Neural cell (in vitro differentiated cells): Measurements from ENCODE around the gene LYSMD3. TPM values are rescaled to one million over a fixed set of nuclear protein-coding genes. Genes with fewer than 3 reads are reported as not detected.
A peak's percentile ranks its signal among the peaks of the same experiment; 100 is the strongest.

ENCODE experiments used
- H2AFZ ChIP-seq: fragments of 200-600, 300-800 bp; sonication (generic), shearing (Covaris generic); 2 replicates; pipeline ENCODE4 v1.6.0; 2014; ENCODE audit warnings: low read depth, mild to moderate bottlenecking, antibody characterized with exemption, low read length, moderate library complexity
- H3F3A ChIP-seq: fragments of 200-600 bp; shearing (Covaris generic); 2 replicates; pipeline ENCODE4 v1.6.1; 2016; ENCODE audit warnings: mild to moderate bottlenecking, moderate library complexity, mixed read lengths, antibody characterized with exemption, low read length; ENCODE audit not compliant: insufficient read depth, poor library complexity, severe bottlenecking
- H3K27ac ChIP-seq: fragments of 200-600, 300-800 bp; sonication (generic), shearing (Covaris generic); 2 replicates; pipeline ENCODE4 v1.5.1; 2014; ENCODE audit warnings: mild to moderate bottlenecking, low read length, moderate library complexity
- H3K27me3 ChIP-seq: fragments of 300-800, 200-600 bp; sonication (generic), shearing (Covaris generic); 2 replicates; pipeline ENCODE4 v1.6.0; 2014; ENCODE audit warnings: mild to moderate bottlenecking, low read depth, low read length, moderate library complexity; ENCODE audit not compliant: insufficient read depth
- H3K36me3 ChIP-seq: fragments of 300-800, 200-600 bp; sonication (generic), shearing (Covaris generic); 2 replicates; pipeline ENCODE4 v1.5.1; 2014; ENCODE audit warnings: mild to moderate bottlenecking, antibody characterized with exemption, low read length, moderate library complexity; ENCODE audit not compliant: insufficient read depth
- H3K4me2 ChIP-seq: fragments of 300-800, 200-600 bp; sonication (generic), shearing (Covaris generic); 2 replicates; pipeline ENCODE4 v1.6.0; 2014; ENCODE audit warnings: mild to moderate bottlenecking, low read length
- H3K4me3 ChIP-seq: fragments of 300-800, 200-600 bp; sonication (generic), shearing (Covaris generic); 2 replicates; pipeline ENCODE4 v1.5.1; 2014; ENCODE audit warnings: mild to moderate bottlenecking, low read length, moderate library complexity
- H3K79me2 ChIP-seq: fragments of 200-600 bp; shearing (Covaris generic); replicated peaks from 2 replicates; pipeline ENCODE4 v1.6.0; 2014; ENCODE audit warnings: mild to moderate bottlenecking, low read length, moderate library complexity; ENCODE audit not compliant: insufficient read depth
- H3K9ac ChIP-seq: fragments of 300-800, 200-600 bp; sonication (generic), shearing (Covaris generic); 2 replicates; pipeline ENCODE4 v1.6.1; 2016; ENCODE audit warnings: mild to moderate bottlenecking, low read length, mixed read lengths
- H3K9me2 ChIP-seq: fragments of 200-600 bp; shearing (Covaris generic); 2 replicates; pipeline ENCODE4 v1.6.1; 2016; ENCODE audit warnings: mild to moderate bottlenecking, low read length, mixed read lengths; ENCODE audit not compliant: insufficient read depth
- H3K9me3 ChIP-seq: fragments of 200-600, 300-800 bp; sonication (generic), shearing (Covaris generic); 2 replicates; pipeline ENCODE4 v1.6.1; 2016; ENCODE audit warnings: mild to moderate bottlenecking, mixed run types, low read length, moderate library complexity, mixed read lengths
- H4K20me1 ChIP-seq: fragments of 200-600 bp; shearing (Covaris generic); 2 replicates; pipeline ENCODE4 v1.6.1; 2016; ENCODE audit warnings: mild to moderate bottlenecking, mixed run types; ENCODE audit not compliant: insufficient read depth
- EP300 ChIP-seq: fragments of 450-650 bp; conservative IDR thresholded peaks from 2 replicates; pipeline ENCODE4 v1.6.1; 2014; ENCODE audit warnings: antibody characterized with exemption, mild to moderate bottlenecking, moderate library complexity; ENCODE audit not compliant: poor library complexity, severe bottlenecking
- EZH2 ChIP-seq: fragments of 200-600, 300-800 bp; shearing (Covaris generic), sonication (generic); IDR thresholded peaks from 2 replicates; pipeline ENCODE4 v1.6.1; 2014; ENCODE audit warnings: antibody characterized with exemption, low read length, borderline replicate concordance, mild to moderate bottlenecking; ENCODE audit not compliant: insufficient read depth, poor library complexity, severe bottlenecking
- MXI1 ChIP-seq: fragments of 450-650 bp; conservative IDR thresholded peaks from 2 replicates; pipeline ENCODE4 v1.6.1; 2014; ENCODE audit warnings: antibody characterized with exemption, mild to moderate bottlenecking; ENCODE audit not compliant: poor library complexity, severe bottlenecking
- POLR2AphosphoS5 ChIP-seq: IDR thresholded peaks from 2 replicates; pipeline ENCODE4 v1.6.1; 2012
- RAD21 ChIP-seq: fragments of 450-650 bp; conservative IDR thresholded peaks from 2 replicates; pipeline ENCODE4 v1.6.1; 2014; ENCODE audit warnings: antibody characterized with exemption, mild to moderate bottlenecking, moderate library complexity
- REST ChIP-seq: IDR thresholded peaks from 2 replicates; pipeline ENCODE4 v1.6.1; 2012; ENCODE audit warnings: borderline replicate concordance
- SMC3 ChIP-seq: fragments of 450-650 bp; conservative IDR thresholded peaks from 2 replicates; pipeline ENCODE4 v1.6.1; 2014; ENCODE audit warnings: antibody characterized with exemption, mild to moderate bottlenecking, moderate library complexity; ENCODE audit not compliant: poor library complexity
- TAF1 ChIP-seq: IDR thresholded peaks from 2 replicates; pipeline ENCODE4 v1.6.1; 2012; ENCODE audit warnings: low read depth
- polyA plus RNA-seq: library from polyadenylated mRNA; depleted of rRNA; stranded (reverse); fragments of >200 nt; gene quantifications from 2 replicates; pipeline ENCODE4 v1.2.3, GENCODE V29; 2014
- TF ChIP-seq, protein P1 (sequence below): fragments of 450-650 bp; IDR thresholded peaks from 2 replicates; pipeline ENCODE4 v1.5.1; 2014; ENCODE audit warnings: antibody characterized with exemption, mild to moderate bottlenecking, moderate library complexity; ENCODE audit not compliant: poor library complexity, severe bottlenecking

LYSMD3 gene
- polyA plus RNA-seq, 1 donor from 2014 or later = 11.1 TPM

GRCh38 chr5:90560771-90561170 lies 31.4 kb upstream of the LYSMD3 start:
- H3K27ac ChIP-seq = no peak overlapping the region
- H3K79me2 ChIP-seq = peaks cover 22% of the 10 kb centered on the region

DNA sequence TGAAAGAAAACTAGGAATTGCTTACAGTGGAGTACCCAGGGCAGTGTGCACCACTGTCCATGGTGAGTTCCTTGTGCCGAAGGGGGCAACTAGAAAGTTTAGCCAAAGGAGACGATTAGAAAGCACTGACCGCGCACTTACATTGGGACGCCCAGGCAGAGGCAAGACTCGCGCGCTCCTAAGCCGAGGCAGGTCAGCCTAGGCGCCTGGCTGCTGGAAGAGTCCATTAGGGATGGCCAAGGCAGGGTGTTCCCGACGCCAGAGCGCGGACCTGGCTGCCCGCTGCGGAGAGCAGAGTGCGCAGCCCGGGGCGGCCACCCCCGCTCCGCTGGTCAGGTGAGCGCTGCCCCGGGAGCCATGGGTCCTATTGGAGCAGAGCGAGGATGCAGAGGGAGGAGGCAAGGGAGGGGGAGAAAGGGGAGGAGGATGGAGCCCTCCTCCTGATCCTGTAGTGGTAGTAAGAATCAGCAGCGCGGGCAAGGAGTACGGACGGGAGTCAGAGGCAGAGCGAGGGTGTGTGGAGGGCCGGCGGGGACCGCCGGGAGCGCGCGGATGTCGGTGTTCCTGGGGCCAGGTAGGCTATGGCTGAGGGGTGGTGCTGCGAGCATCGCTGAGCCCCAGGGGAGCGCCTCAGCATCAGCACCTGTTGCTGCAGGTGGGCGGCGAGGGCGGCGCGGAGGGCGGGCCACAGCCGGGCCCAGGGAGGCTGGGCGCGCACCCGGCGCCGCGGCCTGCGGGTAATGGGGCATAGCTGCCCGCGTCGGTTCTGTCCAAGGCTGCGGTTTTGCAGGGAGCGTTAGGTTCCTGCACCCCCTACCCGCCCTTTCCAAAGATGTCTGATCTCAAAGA lies 29.2 kb upstream of the LYSMD3 start, which contains the start of gene ADGRV1:
Gene ADGRV1, plus strand, starts transcription at position 454 of the 849 bp plus-strand sequence. Its CDS starts 99 bp downstream, at position 553.
- H4K20me1 ChIP-seq = no peaks in the 10 kb centered on the region
- H3K79me2 ChIP-seq = peaks cover 22% of the 10 kb centered on the region
- no peaks in the 10 kb centered on the region for H3K9me2 ChIP-seq
- peak within 1 kb of the TSS; percentile 15 for H2AFZ ChIP-seq
- peak within 1 kb of the TSS; percentile 99 for H3K4me2 ChIP-seq
- H3K27me3 ChIP-seq = peaks cover 30% of the 10 kb centered on the region
- H3K9ac ChIP-seq = peak within 1 kb of the TSS; percentile 43
- no peak within 1 kb of the TSS for H3K27ac ChIP-seq
- no peaks in the 10 kb centered on the region for H3F3A ChIP-seq
- peak within 1 kb of the TSS; percentile 73 for H3K4me3 ChIP-seq
- H3K36me3 ChIP-seq = no peaks in the 10 kb centered on the region
- no peaks in the 10 kb centered on the region for H3K9me3 ChIP-seq
- peak; percentile 55 for TF ChIP-seq MXI1
- TF ChIP-seq SMC3 = peak; percentile 28
- TF ChIP-seq TAF1 = no peak
- TF ChIP-seq EZH2 = no peak
- TF ChIP-seq REST = no peak
- peak; percentile 44 for TF ChIP-seq EP300

More at GRCh38 chr5:90560771-90561170, 31.4 kb upstream of the LYSMD3 start:
- H3K27me3 ChIP-seq = peaks cover 30% of the 10 kb centered on the region
- H3K9me3 ChIP-seq = no peaks in the 10 kb centered on the region
- H2AFZ ChIP-seq = no peak overlapping the region
- no peak overlapping the region for H3K9ac ChIP-seq
- H3K9me2 ChIP-seq = no peaks in the 10 kb centered on the region
- no peaks in the 10 kb centered on the region for H3K36me3 ChIP-seq
- H3F3A ChIP-seq = no peaks in the 10 kb centered on the region
- H3K4me2 ChIP-seq = no peak overlapping the region
- TF ChIP-seq, protein P1, sequence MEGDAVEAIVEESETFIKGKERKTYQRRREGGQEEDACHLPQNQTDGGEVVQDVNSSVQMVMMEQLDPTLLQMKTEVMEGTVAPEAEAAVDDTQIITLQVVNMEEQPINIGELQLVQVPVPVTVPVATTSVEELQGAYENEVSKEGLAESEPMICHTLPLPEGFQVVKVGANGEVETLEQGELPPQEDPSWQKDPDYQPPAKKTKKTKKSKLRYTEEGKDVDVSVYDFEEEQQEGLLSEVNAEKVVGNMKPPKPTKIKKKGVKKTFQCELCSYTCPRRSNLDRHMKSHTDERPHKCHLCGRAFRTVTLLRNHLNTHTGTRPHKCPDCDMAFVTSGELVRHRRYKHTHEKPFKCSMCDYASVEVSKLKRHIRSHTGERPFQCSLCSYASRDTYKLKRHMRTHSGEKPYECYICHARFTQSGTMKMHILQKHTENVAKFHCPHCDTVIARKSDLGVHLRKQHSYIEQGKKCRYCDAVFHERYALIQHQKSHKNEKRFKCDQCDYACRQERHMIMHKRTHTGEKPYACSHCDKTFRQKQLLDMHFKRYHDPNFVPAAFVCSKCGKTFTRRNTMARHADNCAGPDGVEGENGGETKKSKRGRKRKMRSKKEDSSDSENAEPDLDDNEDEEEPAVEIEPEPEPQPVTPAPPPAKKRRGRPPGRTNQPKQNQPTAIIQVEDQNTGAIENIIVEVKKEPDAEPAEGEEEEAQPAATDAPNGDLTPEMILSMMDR = no peak
- TF ChIP-seq MXI1 (no peak), EZH2 (no peak), POLR2AphosphoS5 (no peak), RAD21 (no peak), TAF1 (no peak), EP300 (no peak), REST (no peak), SMC3 (no peak)
- H3K4me3 ChIP-seq = no peak overlapping the region
- no peaks in the 10 kb centered on the region for H4K20me1 ChIP-seq
